PC-3 (cell line): Measurements from ENCODE around the gene MOCS1. TPM values are rescaled to one million over a fixed set of nuclear protein-coding genes. Genes with fewer than 3 reads are reported as not detected.

Source experiments
- ATAC-seq: fragments of 200-7000 bp; cut with Tn5 transposase; 2 replicates; pipeline ENCODE4 v1.9.1; 2020; ENCODE audit warnings: mild to moderate bottlenecking, moderate library complexity
- Bru-seq: library from RNA; stranded (reverse); fragments of 400-500 nt; gene quantifications from one replicate; lab custom pipeline; 2021; lab: Mats Ljungman, UMichigan
- BruChase-seq, 2 experiments: library from RNA; stranded (reverse); fragments of 400-500 nt; gene quantifications; one replicate each; lab custom pipeline; 2021; lab: Mats Ljungman, UMichigan
- BruUV-seq: library from RNA; stranded (reverse); fragments of 400-500 nt; replicated peaks from 2 replicates; lab custom pipeline; 2021; lab: Mats Ljungman, UMichigan
- CTCF ChIA-PET: fragments of 300-600 bp; sonication (Branson Sonifier 250); formaldehyde crosslinking; loops from one replicate; lab custom pipeline; 2022; ENCODE audit warnings: antibody characterized with exemption; lab: Charles Lee
- POLR2A ChIA-PET: fragments of 300-600 bp; sonication (Branson Sonifier 250); formaldehyde crosslinking; loops from one replicate; lab custom pipeline; 2022; ENCODE audit warnings: antibody characterized with exemption; ENCODE audit not compliant: unreplicated experiment; lab: Charles Lee
- DNase-seq: peaks from one replicate; pipeline ENCODE4 v3.0.0-alpha.2; 2015
- H2AFZ ChIP-seq: fragments of 300-600 bp; sonication (generic); 2 replicates; pipeline ENCODE4 v1.6.0; 2016; ENCODE audit warnings: antibody characterized with exemption, low read length
- H3F3A ChIP-seq: fragments of 300-600 bp; sonication (generic); one replicate; pipeline ENCODE4 v1.6.0; 2017; ENCODE audit warnings: antibody characterized with exemption, low read length, control low read depth, mild to moderate bottlenecking; ENCODE audit not compliant: unreplicated experiment
- H3K27ac ChIP-seq: fragments of 300-600 bp; sonication (generic); 2 replicates; pipeline ENCODE4 v1.5.1; 2016; ENCODE audit warnings: mild to moderate bottlenecking, low read length
- H3K27me3 ChIP-seq: fragments of 300-600 bp; sonication (generic); 2 replicates; pipeline ENCODE4 v1.6.1; 2016; ENCODE audit warnings: low read length, mixed read lengths
- H3K36me3 ChIP-seq: fragments of 300-600 bp; sonication (generic); 2 replicates; pipeline ENCODE4 v1.6.1; 2016; ENCODE audit warnings: low read depth, mixed run types, low read length, mixed read lengths
- H3K4me1 ChIP-seq: fragments of 300-600 bp; sonication (generic); 2 replicates; pipeline ENCODE4 v1.5.1; 2016; ENCODE audit warnings: low read length; ENCODE audit not compliant: insufficient read depth
- H3K4me2 ChIP-seq: fragments of 300-600 bp; sonication (generic); 2 replicates; pipeline ENCODE4 v1.6.0; 2016; ENCODE audit warnings: low read length
- H3K4me3 ChIP-seq: fragments of 300-600 bp; sonication (generic); 2 replicates; pipeline ENCODE4 v1.5.1; 2016; ENCODE audit warnings: mild to moderate bottlenecking, low read length, mixed read lengths
- H3K79me2 ChIP-seq: fragments of 300-600 bp; sonication (generic); 2 replicates; pipeline ENCODE4 v1.6.1; 2017; ENCODE audit warnings: low read length, mixed read lengths
- H3K9ac ChIP-seq: fragments of 300-600 bp; sonication (generic); 2 replicates; pipeline ENCODE4 v1.6.0; 2016; ENCODE audit warnings: mild to moderate bottlenecking, low read length
- H3K9me2 ChIP-seq: fragments of 300-600 bp; sonication (generic); replicated peaks from 2 replicates; pipeline ENCODE4 v1.6.1; 2016; ENCODE audit warnings: mixed run types, low read length, mixed read lengths
- H3K9me3 ChIP-seq: fragments of 300-600 bp; sonication (generic); 2 replicates; pipeline ENCODE4 v1.6.1; 2016; ENCODE audit warnings: low read length, mixed read lengths
- H4K20me1 ChIP-seq: fragments of 300-600 bp; sonication (generic); 2 replicates; pipeline ENCODE4 v1.6.1; 2016; ENCODE audit warnings: low read length, mixed read lengths
- CTCF ChIP-seq: fragments of 300-600 bp; sonication (generic); conservative IDR thresholded peaks from 2 replicates; pipeline ENCODE4 v1.5.1; 2017; ENCODE audit warnings: antibody characterized with exemption, low read depth, mild to moderate bottlenecking, low read length
- EZH2 ChIP-seq: fragments of 300-600 bp; sonication (generic); IDR thresholded peaks from one replicate; pipeline ENCODE4 v1.6.1; 2017; ENCODE audit warnings: antibody characterized with exemption, mild to moderate bottlenecking, low read length; ENCODE audit not compliant: unreplicated experiment
- EZH2phosphoT487 ChIP-seq: fragments of 300-600 bp; sonication (generic); IDR thresholded peaks from 2 replicates; pipeline ENCODE4 v1.6.1; 2018; ENCODE audit warnings: mild to moderate bottlenecking, antibody characterized with exemption, low read length, borderline replicate concordance
- intact Hi-C: fragments of 100-400 bp; cut with micrococcal nuclease; formaldehyde crosslinking; loops from 2 replicates; pipeline ENCODE4 v1.9.0; 2023
- long read RNA-seq: library from polyadenylated mRNA; unstranded; transcript quantifications from one replicate; pipeline ENCODE4 v2.0.0, GENCODE V29; 2021; ENCODE audit not compliant: unreplicated experiment
- total RNA-seq: library from RNA; depleted of rRNA; stranded (reverse); fragments of >200 nt; gene quantifications from 2 replicates; pipeline ENCODE4 v1.2.3, GENCODE V29; 2014; rRNA removed

Gene MOCS1
- 6.0 and 8.6 TPM in 2 replicates for total RNA-seq
- percentile 53 among the genes with signal in this experiment for Bru-seq, nascent RNA
- BruChase-seq, experiment 1, labeled RNA remaining after a 6-hour chase = percentile 47 among the genes with signal in this experiment
- BruChase-seq, experiment 2, labeled RNA remaining after a 2-hour chase = percentile 52 among the genes with signal in this experiment
- long read RNA-seq, partial matches to known transcripts = 7 of 17 reads
- long read RNA-seq, other reads (novel, unspliced or antisense) = 7 of 17 reads

- peak within 1 kb of the TSS; percentile 91 for H3K4me2 ChIP-seq
Measured at GRCh38 chr6:39934131-39934757, at the start of gene MOCS1. TSS of gene MOCS1 (minus strand) at chr6:39934462. CDS start at chr6:39934417, 45 bp downstream.

DNA sequence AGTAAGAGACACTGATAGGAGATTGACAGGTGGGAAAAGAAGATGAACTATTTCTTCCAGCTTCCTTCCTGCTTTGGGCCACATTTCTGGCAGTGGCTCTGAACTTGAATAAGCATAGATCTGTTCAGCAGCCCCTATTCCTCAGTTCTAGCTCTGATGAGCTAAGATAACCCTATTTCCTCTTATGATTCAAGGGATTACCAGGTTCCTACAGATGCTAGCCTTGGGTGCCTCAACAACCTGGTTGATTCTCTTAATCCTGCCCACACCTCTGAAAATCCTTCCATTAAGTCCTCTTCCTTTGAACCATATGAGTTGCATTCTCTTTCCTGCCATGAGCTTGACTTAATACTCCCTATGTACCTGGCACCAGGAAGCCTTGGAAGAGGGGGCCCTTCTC lies 49.8 kb upstream of the MOCS1 start:
- no peaks in the 10 kb centered on the region for H4K20me1 ChIP-seq
- no peaks in the 10 kb centered on the region for H3K27me3 ChIP-seq
- H3K9ac ChIP-seq = no peak overlapping the region
- no peaks in the 10 kb centered on the region for H3K4me1 ChIP-seq
- H2AFZ ChIP-seq = no peak overlapping the region
- no peak overlapping the region for H3K27ac ChIP-seq
- no peak for DNase-seq
- no TSS peak for BruUV-seq
- H3K79me2 ChIP-seq = no peaks in the 10 kb centered on the region
- no peak overlapping the region for H3K4me3 ChIP-seq
- CTCF ChIA-PET = no interaction called here
- H3K9me3 ChIP-seq = no peaks in the 10 kb centered on the region
- no peak for ATAC-seq
- no peaks in the 10 kb centered on the region for H3K9me2 ChIP-seq
- intact Hi-C loops = loop anchor here (5.0 kb wide), 1 partner anchor 863 kb away; no protein-coding TSS in a partner anchor
- no peaks in the 10 kb centered on the region for H3F3A ChIP-seq
- POLR2A ChIA-PET = no interaction called here
- no peak overlapping the region for H3K4me2 ChIP-seq
- no peak for TF ChIP-seq EZH2phosphoT487
- no peak for TF ChIP-seq EZH2
- TF ChIP-seq CTCF = no peak
- no peaks in the 10 kb centered on the region for H3K36me3 ChIP-seq

More at GRCh38 chr6:39934131-39934757, at the start of gene MOCS1:
- peak within 1 kb of the TSS; percentile 45; the same call in 1 of the 2 replicates for H3K9ac ChIP-seq
- H3K9me2 ChIP-seq = no peaks in the 10 kb centered on the region
- peak; percentile 84 for ATAC-seq
- no peaks in the 10 kb centered on the region for H4K20me1 ChIP-seq
- intact Hi-C loops = no loop called here
- peak within 1 kb of the TSS; percentile 94 for H2AFZ ChIP-seq
- no peaks in the 10 kb centered on the region for H3K79me2 ChIP-seq
- no peaks in the 10 kb centered on the region for H3F3A ChIP-seq
- no peaks in the 10 kb centered on the region for H3K27me3 ChIP-seq
- peak; percentile 54 for DNase-seq
- ChIA-PET CTCF (no interaction called here), POLR2A (interaction anchor here (0.6 kb wide), 1 partner anchor 1145 kb away, joined by 5 read pairs; no protein-coding TSS in a partner anchor)
- no peak within 1 kb of the TSS for H3K27ac ChIP-seq
- BruUV-seq = no TSS peak
- no peaks in the 10 kb centered on the region for H3K36me3 ChIP-seq
- H3K4me3 ChIP-seq = peak within 1 kb of the TSS; percentile 87
- H3K4me1 ChIP-seq = peaks cover 26% of the 10 kb centered on the region
- no peaks in the 10 kb centered on the region for H3K9me3 ChIP-seq
- TF ChIP-seq EZH2phosphoT487 = no peak
- no peak for TF ChIP-seq CTCF
- TF ChIP-seq EZH2 = no peak

DNA sequence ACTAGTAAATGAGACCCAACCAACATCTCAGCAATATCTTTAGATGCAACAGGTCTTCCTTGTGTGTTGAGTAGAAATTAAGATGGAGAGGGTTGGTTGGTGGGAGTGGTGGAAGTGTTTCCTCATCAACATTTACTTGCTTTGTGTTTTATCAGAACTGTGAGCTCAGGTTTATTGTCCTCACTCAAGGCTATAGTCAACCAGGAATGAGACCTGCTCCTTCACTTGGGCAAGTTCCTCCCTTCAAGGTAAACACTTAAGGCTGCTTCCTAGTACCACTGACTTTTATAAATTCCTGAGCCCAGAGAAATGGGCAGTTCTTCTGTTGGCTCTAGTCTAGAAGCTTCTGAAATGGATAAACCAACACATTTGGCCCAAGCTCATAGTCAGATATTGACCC lies 48.9 kb upstream of the MOCS1 start:
- H3K27ac ChIP-seq = no peak overlapping the region
- POLR2A ChIA-PET = no interaction called here
- H3K79me2 ChIP-seq = no peaks in the 10 kb centered on the region
- no peak overlapping the region for H3K4me3 ChIP-seq
- no peak overlapping the region for H3K4me2 ChIP-seq
- no peaks in the 10 kb centered on the region for H3K9me3 ChIP-seq
- H3K27me3 ChIP-seq = no peaks in the 10 kb centered on the region
- no peaks in the 10 kb centered on the region for H3K36me3 ChIP-seq
- CTCF ChIA-PET = no interaction called here
- no peak overlapping the region for H3K9ac ChIP-seq
- no TSS peak for BruUV-seq
- H3K9me2 ChIP-seq = no peaks in the 10 kb centered on the region
- no peaks in the 10 kb centered on the region for H3F3A ChIP-seq
- no peak for DNase-seq
- no peaks in the 10 kb centered on the region for H4K20me1 ChIP-seq
- H2AFZ ChIP-seq = no peak overlapping the region
- intact Hi-C loops = loop anchor here (5.0 kb wide), 1 partner anchor 864 kb away; no protein-coding TSS in a partner anchor
- no peak for ATAC-seq
- H3K4me1 ChIP-seq = no peaks in the 10 kb centered on the region
- TF ChIP-seq CTCF (no peak), EZH2phosphoT487 (no peak), EZH2 (no peak)
